IMR-90 (cell line): Measurements from ENCODE around the gene TIGD1.

Experiments
- BHLHE40 ChIP-seq: fragments of 150-350 bp; IDR thresholded peaks from 2 replicates; pipeline ENCODE4 v1.6.1; 2016; ENCODE audit warnings: mild to moderate bottlenecking, low read depth, low read length
- RAD21 ChIP-seq: IDR thresholded peaks from 2 replicates; pipeline ENCODE4 v1.6.1; 2012; ENCODE audit warnings: low read length, improper control_type of control experiment
- TF ChIP-seq, protein P1 (sequence below): conservative IDR thresholded peaks from 2 replicates; pipeline ENCODE4 v1.5.1; 2012; ENCODE audit warnings: mild to moderate bottlenecking, low read depth, low read length, improper control_type of control experiment

DNA sequence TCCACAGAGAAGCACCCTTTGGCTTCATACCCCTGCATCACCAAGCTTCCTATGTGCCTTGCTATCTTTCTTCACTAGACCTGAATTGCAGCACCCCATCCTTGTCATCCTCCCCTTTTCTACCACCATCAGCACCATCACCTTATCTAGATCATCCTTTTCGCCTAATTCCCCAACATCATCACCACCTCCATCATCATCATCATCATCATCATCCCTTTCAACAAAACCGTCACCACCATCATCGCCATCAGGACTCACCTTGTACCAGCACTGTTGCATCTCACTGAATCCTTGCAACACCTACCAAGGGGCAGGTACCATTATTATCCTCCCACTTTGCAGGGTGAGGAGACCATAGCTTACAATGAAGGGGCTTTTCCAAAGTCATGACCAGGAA lies 51.9 kb downstream of the TIGD1 start:
- TF ChIP-seq, protein P1, sequence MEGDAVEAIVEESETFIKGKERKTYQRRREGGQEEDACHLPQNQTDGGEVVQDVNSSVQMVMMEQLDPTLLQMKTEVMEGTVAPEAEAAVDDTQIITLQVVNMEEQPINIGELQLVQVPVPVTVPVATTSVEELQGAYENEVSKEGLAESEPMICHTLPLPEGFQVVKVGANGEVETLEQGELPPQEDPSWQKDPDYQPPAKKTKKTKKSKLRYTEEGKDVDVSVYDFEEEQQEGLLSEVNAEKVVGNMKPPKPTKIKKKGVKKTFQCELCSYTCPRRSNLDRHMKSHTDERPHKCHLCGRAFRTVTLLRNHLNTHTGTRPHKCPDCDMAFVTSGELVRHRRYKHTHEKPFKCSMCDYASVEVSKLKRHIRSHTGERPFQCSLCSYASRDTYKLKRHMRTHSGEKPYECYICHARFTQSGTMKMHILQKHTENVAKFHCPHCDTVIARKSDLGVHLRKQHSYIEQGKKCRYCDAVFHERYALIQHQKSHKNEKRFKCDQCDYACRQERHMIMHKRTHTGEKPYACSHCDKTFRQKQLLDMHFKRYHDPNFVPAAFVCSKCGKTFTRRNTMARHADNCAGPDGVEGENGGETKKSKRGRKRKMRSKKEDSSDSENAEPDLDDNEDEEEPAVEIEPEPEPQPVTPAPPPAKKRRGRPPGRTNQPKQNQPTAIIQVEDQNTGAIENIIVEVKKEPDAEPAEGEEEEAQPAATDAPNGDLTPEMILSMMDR: no peak
- TF ChIP-seq RAD21 (no peak), BHLHE40 (no peak)
